Hepatocyte (in vitro differentiated cells): ENCODE measurements around the gene MAPKBP1.

Experiments used
- EZH2 ChIP-seq: fragments of 200-600 bp; sonication (generic); IDR thresholded peaks from 2 replicates; pipeline ENCODE4 v1.6.1; 2016; ENCODE audit warnings: antibody characterized with exemption, mild to moderate bottlenecking, borderline replicate concordance
- TF ChIP-seq, protein P1 (sequence below): fragments of 200-600 bp; sonication (generic); IDR thresholded peaks from 2 replicates; pipeline ENCODE4 v1.5.1; 2016; ENCODE audit warnings: antibody characterized with exemption, mild to moderate bottlenecking; ENCODE audit not compliant: poor library complexity

DNA sequence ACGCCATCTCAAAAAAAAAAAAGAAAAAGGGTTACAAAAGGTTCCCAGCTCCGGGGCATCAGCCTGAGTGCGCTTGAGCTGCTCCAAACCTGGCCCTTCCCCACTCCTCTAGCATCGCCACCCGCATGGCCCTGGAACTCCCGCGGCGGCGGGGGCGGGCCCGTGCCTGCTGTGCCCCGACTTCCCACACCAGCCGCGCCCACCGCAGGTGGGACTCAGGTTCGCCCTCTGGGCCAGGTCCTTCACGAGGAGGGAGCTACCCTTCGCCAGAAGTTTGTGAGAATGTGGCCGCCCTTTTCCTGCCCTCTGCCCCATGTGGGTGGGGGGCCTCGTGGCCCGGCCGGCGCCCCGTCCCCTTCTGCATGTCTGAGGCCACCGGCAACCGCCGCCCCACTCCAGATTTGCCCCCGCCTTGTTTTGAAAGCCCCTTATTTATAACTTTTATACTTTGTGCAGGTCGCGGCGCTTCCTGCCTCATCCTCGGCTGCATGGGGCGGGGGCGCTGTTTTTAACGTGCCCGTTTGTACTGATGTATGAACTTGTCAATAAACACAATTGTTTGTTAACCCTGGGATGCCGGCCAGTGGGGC is 53.1 kb downstream of the MAPKBP1 start:
- TF ChIP-seq EZH2, result no peak
- TF ChIP-seq, protein P1, sequence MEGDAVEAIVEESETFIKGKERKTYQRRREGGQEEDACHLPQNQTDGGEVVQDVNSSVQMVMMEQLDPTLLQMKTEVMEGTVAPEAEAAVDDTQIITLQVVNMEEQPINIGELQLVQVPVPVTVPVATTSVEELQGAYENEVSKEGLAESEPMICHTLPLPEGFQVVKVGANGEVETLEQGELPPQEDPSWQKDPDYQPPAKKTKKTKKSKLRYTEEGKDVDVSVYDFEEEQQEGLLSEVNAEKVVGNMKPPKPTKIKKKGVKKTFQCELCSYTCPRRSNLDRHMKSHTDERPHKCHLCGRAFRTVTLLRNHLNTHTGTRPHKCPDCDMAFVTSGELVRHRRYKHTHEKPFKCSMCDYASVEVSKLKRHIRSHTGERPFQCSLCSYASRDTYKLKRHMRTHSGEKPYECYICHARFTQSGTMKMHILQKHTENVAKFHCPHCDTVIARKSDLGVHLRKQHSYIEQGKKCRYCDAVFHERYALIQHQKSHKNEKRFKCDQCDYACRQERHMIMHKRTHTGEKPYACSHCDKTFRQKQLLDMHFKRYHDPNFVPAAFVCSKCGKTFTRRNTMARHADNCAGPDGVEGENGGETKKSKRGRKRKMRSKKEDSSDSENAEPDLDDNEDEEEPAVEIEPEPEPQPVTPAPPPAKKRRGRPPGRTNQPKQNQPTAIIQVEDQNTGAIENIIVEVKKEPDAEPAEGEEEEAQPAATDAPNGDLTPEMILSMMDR, result no peak
